ENCODE data around the gene SCNN1B.

SCNN1B gene

DNA sequence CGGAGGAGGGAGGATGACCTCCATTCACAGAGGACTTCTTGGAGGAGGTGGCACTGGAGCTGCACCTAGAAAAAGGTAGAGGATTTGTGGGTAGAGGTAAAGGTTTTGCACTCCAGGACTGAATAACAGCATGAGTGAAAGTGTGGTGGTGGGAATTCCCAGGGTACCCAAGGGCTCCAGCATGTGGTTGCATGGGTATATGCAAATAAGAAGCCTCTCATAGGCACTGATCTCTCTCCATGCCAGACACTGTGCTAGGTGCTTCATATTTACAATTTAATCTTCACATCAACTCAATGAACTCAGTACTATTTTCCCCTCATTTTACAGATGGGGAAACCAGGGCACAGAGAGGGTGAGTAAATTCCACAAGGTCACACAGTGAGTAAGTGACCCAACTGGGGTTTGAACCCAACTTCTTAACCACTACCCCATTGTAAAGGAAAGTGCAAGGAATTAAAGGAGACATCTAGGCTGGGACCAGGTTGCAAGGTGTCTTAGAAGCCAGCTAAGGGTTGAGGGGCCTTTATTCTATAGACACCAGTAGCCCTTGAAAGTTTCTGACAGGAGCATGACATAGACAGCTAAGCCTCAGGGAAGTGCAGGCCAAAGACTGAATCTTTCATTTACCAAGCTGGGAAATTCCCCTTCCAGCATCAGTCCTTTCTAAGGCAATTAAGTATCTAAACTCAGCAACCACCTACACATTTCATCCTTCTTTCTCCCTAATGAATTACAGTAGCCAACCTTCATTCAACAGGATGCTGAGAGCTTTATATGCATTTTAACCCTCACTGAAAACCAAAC lies 21.3 kb downstream of the SCNN1B start:
- no peak for DNase-seq

DNA sequence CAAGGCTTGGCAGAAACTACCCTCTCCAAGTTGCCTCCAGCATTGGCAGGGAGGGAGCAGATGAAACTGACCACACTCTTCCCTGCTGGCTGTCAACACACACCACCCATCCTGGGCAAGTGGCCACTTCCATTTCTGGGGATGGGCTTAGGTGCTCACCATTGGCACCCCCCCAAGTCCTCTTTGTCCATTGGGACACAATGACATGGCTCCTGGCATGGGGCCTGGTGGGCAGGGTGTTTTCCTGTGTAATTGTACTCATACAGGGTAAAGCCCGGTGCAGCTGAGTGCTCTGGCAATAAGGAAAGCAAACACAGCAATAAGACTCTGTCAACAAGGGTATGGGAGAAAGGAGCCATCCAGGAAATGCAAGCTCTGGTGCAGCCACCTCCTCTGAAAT lies 22.6 kb downstream of the SCNN1B start:
- no peak for DNase-seq

DNA sequence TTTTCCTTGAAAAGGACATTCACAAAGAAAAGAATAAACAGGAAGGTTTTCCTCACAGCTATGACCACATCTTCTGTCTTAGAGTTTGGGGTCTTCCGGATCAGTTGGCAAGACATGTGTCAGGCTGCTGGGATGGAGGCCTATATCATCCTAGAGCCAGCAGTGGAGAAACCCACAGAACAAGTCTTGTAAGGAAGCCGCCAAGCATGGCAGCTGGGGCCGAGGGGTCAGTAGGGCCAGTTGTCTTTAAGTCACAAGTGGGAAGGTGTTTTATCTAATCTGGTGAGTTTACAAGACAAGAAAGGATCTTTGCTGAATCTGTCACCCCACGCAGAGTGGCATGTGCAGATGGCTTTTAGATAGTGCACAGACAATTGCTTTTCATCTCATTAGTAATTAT lies 25.7 kb downstream of the SCNN1B start:
- DNase-seq = no peak

DNA sequence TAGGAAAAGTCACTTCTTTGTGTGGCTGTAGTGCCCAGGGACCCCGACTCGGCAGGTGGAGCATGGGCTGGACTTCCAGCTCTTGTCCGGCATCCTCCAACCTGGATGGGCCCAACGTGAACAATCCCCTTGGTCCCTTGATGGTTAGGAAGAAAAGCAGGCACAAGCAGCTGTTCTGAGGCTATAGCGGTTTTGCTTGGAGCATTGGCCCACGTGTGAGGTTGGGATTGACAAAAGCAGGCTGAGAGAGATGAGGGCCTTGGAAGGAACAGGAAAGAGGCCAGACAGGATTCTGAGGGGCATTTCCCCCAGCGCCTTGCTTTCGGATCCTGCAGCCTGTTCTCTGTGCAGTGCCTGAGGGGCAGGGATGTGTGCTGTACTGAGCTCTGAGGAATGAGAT lies 28.1 kb downstream of the SCNN1B start:
- no peak for DNase-seq

DNA sequence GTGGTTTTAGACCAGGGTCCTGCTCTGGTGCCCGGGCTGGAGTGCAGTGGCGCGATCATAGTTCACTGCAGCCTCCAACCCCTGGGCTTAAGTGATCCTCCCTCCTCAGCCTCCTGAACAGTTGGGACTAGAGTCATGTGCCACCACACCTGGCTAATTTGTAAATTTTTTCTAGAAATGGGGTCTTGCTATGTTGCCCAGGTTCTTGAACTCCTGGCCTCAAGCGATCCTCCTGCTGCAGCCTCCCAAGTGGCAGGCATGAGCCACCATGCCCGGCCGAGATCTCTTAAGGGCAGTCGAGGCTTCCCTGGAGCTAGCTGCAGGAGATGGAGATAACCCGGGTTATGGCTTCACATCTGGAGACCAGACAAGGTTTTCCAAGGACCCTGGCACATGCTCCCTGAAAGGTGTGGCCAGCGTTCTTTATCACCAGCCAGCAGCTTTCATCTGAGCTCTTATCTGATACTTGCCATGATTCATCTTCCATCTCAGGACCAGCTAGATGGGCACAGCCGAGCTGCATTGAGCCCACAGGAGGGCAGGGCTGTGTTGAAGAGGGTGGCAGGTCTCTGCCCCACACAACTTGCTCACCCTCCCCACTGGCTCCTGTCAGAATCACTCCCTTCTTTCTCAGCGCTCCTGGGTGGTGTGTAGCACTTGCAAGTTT lies 28.6 kb downstream of the SCNN1B start:
- no peak for DNase-seq

DNA sequence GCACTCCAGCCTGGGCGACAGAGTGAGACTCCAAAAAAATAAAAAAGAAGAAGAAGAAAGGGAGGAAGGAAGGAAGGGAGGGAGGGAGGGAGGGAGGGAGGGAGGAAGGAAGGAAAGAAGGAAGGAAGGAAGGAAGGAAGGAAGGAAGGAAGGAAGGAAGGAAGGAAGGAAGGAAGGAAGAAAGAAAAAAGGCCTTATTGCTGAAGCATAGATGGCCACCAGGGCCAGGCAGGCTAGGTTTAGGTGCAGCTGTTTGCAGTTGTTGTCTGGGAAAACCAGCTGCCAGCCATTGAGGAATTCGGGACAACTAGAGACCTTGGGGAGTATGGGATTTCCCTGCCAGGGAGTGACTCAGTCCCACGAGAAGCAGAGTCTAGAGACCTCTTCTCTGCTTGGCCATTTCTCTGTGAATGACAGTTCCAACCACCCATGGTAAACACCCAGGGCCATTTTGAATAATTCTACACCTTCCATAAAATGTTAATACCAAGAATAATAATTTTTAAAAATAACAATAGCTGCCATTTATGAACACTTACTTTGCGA lies 31.0 kb downstream of the SCNN1B start:
- DNase-seq = no peak

DNA sequence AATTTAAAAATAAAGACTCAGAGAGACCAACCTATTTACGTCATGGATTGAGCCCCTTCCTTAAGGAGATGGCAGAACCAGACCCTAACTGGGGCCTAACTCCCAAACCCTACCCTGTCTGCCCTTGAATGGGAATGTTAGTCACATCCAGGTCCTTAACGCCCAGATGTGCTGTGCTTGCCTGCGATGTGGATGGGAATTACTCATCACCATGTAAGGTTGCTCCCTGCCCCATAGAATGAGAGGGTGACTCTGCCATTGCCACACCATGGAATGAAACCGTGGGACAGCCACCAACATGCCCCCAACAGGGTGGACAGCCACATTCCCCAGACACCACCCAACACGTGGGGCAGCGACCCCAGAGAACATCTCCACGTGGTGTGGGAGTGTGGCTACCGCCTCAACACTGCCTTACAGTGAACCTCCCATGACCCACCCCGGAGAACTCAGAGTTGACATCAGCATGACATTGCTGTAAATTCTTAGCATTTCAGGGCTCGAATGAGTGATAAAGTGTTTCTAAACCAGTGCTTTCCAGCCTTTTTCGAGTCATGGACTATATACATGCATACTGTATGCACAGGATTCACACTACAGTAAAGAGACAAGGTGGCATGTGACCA lies 31.8 kb downstream of the SCNN1B start:
- DNase-seq = no peak

DNA sequence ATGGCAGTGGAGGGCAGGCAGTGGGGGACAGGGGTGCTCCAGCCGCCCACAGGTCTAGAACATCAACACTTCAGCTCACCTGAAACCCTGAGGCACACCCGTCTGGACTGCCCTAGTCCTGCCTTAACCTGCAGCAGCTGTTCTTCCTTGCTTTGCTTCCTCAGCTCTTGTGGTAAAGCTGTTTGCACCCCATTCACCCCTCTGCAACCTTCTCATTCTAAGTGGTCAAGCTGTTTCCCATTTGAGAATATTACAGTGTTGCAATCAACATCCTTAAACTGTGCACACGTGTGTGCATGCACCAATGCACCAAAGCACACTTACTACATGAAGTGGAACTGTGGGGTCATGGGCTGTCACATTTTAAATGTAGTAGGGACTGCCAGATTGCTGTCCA lies 32.4 kb downstream of the SCNN1B start:
- no peak for DNase-seq

DNA sequence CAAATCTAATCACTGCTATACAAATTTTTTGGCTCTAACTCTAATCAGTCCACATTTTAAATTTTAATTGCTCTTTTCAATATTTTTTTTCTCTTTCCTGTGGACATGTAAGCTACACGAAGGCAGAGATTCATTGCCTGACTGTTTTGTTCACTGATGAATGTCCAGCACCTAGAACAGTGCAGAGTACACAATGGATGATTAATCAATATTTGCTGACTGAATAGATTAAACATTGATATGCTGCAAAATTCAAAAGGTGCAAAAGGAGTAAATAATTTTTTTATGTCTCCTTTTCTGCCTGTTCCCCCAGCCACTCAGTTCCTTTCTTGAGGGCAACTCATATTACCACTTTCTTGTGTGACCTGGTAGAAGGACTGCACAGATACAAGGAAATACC lies 32.8 kb downstream of the SCNN1B start:
- no peak for DNase-seq

DNA sequence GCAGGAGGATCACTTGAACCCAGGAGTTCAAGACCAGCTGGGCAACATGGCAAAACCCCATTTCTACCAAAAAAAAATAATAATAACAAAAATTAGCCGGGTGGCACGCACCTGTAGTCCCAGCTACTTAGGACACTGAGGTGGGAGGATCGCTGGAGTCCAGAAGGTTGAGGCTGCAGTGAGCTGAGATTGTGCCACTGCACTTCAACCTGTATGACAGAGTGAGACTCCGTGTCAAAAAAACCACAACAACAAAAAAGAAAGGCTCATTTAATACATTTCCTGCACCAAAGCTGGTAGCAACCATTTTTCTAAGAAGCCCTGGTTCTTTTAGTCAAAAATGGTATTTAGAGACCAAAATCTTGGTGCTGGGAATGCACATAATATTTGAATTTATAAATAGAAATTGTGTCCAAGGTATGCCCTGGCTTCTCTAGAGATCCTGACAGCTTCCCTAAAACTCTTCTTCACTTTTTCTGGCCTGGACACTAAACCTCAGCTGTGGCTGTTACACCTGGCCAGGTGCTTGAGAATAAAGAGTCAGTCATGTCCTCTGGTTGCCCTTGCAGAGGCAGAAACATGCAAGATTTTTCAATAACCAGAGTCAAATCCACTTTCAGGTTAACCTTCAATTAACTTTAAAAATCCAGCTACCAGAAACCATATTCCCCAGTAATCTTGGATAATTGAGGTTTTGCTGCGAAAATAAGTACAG lies 35.9 kb downstream of the SCNN1B start:
- DNase-seq = no peak

DNA sequence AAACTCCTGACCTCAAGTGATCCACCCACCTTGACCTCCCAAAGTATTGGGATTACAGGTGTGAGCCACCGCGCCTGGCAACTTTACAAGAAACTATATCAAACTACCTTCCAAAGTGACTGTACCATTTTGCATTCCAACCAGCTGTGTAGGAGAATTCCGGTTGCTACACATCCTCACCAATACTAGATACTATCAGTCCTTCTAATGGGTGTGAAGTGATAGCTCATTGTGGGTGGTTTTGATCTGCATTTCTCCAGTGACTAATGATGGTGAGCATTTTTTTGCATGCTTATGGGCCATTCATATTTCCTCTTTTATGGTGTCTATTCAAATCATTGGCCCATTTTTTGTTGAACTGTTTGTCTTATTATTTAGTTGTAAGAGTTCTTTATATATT lies 37.7 kb downstream of the SCNN1B start:
- DNase-seq = no peak

DNA sequence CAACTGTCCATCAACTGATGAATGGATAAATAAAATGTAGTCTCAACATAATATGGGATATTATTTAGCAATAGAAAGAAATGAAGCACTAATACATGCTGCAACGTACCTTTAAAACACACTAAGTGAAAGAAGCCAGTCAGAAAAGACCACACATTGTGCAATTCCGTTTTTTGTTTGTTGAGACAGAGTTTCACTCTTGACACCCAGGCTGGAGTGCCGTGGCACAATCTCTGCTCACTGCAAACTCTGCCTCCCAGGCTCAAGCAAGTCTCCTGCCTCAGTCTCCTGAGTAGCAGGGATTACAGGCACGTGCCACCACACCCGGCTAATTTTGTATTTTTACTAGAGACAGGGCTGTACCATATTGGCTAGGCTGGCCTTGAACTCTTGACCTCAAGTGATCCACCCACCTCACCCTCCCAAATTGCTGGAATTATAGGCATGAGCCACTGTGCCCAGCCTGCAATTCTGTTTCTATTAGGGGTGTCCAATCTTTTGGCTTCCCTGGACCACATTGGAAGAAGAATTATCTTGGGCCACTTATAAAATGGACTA lies 40.1 kb downstream of the SCNN1B start:
- no peak for DNase-seq

DNA sequence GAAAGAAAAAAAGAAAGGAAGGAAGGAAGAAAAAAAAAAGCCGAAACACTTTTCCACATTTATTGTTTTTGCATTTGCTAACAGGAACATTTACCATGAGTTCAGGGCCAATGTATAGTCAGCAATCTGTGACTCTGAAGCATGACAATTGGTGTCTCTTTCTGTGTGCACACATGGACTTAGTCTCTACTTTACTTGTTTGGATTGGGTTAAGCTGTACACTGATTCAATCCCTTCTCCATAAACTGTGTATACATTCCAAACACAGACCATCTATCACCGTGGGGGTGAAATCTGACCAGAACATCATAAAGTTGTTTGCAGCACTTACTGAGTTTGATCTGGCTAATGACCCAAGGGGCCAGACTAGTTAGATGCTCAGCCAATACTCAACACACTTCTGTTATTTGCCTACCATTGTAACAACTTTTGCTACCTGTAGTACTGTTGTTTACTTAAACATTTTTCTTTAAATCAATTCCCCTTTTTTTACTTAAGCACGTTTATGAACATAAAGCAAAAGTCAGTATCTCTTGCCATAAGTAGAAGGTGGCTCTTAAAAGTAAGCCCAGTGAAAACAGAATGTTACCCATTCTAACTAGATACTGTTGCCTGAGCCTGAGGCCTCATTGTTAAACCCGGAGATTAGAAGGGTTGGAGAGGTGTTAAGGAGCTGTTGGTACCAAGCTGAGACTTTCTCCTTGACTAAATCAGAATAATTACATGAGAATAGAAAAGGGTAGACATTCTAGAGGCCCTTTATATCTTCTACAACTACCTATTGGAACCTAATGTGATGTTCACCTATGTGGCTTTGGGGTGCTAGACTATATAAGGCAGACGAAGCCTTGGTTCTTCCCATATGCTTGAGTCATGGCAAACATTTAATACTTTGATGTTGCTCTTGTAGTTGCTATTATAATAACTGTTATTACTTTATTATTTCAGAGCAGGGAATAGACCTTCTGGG lies 41.8 kb downstream of the SCNN1B start:
- no peak for DNase-seq

DNA sequence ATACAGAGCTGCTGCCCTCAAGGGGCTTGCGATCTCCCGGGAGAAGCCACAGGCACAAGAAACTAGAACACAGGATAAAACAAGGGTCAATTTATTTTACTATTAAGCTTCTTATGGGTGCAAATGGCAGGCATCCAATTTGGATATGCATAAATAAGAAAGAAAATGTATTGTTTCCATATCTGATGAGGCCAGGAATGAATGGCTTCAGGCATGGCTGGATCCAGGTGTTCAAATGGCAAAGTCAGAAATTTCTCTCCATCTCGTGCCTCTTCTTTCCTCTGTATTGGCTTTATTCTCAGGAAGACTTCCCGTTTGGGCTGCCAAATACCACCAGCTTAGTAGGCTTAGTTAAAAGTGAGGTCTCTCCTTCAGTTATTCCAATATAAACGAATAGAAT lies 43.1 kb downstream of the SCNN1B start:
- DNase-seq = no peak

DNA sequence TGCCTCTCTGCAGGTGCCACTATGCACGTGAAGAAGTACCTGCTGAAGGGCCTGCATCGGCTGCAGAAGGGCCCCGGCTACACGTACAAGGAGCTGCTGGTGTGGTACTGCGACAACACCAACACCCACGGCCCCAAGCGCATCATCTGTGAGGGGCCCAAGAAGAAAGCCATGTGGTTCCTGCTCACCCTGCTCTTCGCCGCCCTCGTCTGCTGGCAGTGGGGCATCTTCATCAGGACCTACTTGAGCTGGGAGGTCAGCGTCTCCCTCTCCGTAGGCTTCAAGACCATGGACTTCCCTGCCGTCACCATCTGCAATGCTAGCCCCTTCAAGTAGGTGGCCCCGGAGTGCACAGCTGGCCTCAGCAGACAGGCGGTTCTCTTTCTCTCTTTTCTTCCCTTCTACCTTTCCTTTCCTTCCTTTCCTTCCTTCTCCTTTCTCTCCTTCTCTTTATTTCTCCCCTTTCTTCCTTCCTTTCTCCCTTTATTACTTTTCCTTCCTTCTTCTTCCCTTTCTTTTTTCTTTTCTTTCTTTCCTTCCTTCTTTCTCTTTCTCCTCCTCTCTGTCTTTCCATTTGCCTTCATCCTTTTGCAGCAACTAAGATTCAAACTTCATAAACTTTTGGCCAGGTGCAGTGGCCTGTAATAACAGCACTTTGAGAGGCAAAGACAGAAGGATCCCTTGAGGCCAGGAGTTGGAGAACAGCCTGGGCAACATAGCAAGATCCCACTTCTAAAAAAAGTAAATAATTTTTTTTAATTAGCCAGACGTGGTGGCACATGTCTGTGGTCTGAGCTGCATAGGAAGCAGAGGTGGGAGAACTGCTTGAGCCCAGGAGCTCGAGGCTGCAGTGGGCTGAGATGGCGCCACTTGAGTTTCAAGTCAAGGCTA lies 46.7 kb downstream of the SCNN1B start:
- no peak for DNase-seq

DNA sequence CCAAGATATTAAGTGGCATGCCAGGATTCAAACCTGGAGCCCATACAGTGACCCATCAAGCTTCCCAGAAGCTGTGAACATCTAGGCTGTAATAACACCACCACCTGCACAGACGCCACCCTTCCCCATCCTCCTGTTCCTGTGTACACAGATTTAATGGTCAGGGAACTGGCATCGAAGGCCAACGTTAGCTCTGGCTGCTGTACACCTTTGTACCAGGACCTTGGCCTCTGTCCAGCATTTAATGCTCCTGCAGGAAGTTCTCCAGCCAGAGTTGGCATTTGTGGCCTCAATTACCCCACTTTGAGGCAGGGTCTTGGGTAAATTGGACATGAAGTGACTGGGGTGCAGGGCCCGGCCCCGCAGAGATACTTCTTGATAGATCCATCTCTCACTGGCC lies 49.3 kb downstream of the SCNN1B start:
- no peak for DNase-seq

DNA sequence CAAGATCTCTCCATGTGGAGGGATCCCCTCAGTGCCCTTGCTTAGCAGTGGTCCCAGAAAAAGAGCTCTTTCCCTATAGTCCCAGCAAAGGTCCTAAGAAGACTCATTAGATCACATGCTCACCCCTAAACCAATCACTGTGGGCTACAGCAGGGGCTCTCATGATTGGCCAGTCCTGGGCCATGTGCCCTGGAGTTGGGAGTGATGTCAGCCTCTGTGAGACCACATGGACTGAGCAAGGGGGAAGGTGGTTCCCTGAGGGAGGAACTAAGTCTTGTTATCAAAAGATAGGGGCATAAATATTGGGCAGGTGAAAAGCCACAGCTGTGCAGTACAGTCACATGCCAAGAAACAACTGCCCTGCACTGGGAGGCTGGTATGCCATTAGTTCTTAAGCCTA lies 51.3 kb downstream of the SCNN1B start:
- no peak for DNase-seq

DNA sequence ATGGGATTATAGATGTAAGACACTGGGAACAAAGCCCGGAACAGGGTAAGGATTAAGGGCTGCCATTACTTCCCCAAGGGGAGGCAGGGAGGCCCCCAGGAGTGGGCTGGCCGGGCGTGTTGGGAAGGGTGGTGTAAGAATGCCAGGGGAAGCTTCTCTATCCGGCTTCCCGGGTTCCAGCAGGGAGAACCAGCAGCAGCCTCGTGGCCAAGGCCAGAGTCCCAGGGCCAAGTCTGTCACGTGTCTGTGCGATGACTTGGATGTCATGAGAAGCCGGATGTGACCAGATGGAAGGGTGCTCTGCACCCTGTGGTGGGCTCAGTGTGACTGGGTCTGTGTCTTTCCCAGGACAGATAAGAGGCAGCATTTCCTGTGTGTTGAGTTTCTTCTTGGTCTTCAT lies 52.1 kb downstream of the SCNN1B start:
- DNase-seq = no peak

DNA sequence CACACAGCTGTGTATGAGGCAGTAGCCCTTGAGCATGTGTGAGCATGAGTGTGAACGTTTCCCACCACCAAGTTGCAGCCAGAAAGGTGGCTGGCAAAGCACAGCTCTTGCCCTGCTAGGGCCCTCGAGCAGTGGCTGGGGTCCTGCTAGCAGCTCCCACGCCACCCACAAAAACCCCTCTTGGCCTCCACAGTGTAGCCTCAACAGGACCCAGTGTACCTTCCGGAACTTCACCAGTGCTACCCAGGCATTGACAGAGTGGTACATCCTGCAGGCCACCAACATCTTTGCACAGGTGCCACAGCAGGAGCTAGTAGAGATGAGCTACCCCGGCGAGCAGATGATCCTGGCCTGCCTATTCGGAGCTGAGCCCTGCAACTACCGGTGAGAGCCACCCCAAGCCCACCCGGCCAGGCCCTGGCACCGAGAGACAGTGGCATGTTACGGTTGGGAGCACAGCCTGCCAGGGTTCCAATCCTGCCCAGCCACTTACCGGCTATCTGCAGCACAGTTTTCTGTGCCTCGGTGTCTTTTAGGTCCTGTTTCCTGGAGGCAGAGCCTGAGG lies 53.1 kb downstream of the SCNN1B start:
- no peak for DNase-seq

DNA sequence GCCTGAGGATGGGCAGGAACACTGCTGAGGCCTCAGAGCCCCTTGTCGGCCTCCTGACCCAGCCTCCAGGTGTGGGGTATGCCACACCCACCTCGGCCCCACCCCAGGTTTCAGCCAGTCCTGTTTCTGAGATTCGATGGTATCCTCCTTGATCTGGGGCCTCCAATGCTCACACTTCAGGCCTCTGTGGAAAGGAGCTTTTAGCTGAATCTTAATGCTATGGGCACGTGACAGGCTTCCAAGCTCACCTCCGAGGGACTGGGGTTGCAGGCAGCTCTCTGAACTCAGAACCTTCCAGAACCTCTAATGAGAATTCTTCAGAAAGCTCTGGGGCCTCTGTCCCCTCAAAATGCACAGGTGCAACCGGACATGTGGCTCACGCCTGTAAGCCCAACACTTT lies 54.8 kb downstream of the SCNN1B start:
- no peak for DNase-seq
